Duodenal mucosa (tissue), 2 donors: Measurements from ENCODE around the gene ADAMTS17.

Experiments used
- H3K27ac ChIP-seq: one replicate; pipeline ENCODE4 v1.7.0; 2013; ENCODE audit warnings: low read depth, low read length
- H3K27me3 ChIP-seq, 2 donors: one replicate each; pipeline ENCODE4 v1.7.0; 2013; ENCODE audit warnings: low read length in 2 of 2, control low read depth in 1 of 2; ENCODE audit not compliant: insufficient read depth in 2 of 2, control insufficient read depth in 1 of 2
- H3K36me3 ChIP-seq, 2 donors: one replicate each; pipeline ENCODE4 v1.7.0; 2013; ENCODE audit warnings: low read length in 2 of 2, control low read depth in 1 of 2; ENCODE audit not compliant: insufficient read depth in 2 of 2, control insufficient read depth in 1 of 2
- H3K4me1 ChIP-seq, 2 donors: one replicate each; pipeline ENCODE4 v1.7.0; 2013; ENCODE audit warnings: low read length in 2 of 2, control low read depth in 1 of 2; ENCODE audit not compliant: insufficient read depth in 2 of 2, control insufficient read depth in 1 of 2
- H3K4me3 ChIP-seq, 2 donors: one replicate each; pipeline ENCODE4 v1.7.0; 2013; ENCODE audit warnings: low read length in 2 of 2, low read depth in 1 of 2
- H3K9ac ChIP-seq, 2 donors: one replicate each; pipeline ENCODE4 v1.7.0; 2013; ENCODE audit warnings: low read length in 2 of 2, low read depth in 1 of 2
- H3K9me3 ChIP-seq, 2 donors: one replicate each; pipeline ENCODE4 v1.7.0; 2013; ENCODE audit warnings: low read length in 2 of 2, control low read depth in 1 of 2; ENCODE audit not compliant: control insufficient read depth in 1 of 2

Gene ADAMTS17

GRCh38 chr15:100107151-100107550 lies 234.6 kb downstream of the ADAMTS17 start:
- Histone ChIP-seq H3K27me3 (no peaks in the 10 kb centered on the region), H3K36me3 (no peaks in the 10 kb centered on the region), H3K4me3 (no peak overlapping the region), H3K27ac (no peak overlapping the region), H3K9ac (no peak overlapping the region), H3K9me3 (no peaks in the 10 kb centered on the region), H3K4me1 (peaks cover 11 to 13% of the 10 kb centered on the region in 2 donors)

- no peak overlapping the region for H3K9ac ChIP-seq
- no peak overlapping the region for H3K27ac ChIP-seq
- H3K9me3 ChIP-seq, result no peaks in the 10 kb centered on the region
- peaks cover 9 to 11% of the 10 kb centered on the region in 2 donors for H3K4me1 ChIP-seq
- H3K27me3 ChIP-seq, result no peaks in the 10 kb centered on the region
- H3K36me3 ChIP-seq, result no peaks in the 10 kb centered on the region
- H3K4me3 ChIP-seq, result no peak overlapping the region
Observed at GRCh38 chr15:100106732-100107131, 235.0 kb downstream of the ADAMTS17 start.

- Histone ChIP-seq H3K27ac (no peak overlapping the region), H3K9me3 (no peaks in the 10 kb centered on the region), H3K27me3 (no peaks in the 10 kb centered on the region), H3K4me3 (no peak overlapping the region), H3K9ac (no peak overlapping the region), H3K36me3 (no peaks in the 10 kb centered on the region), H3K4me1 (peaks cover 0 to 4% of the 10 kb centered on the region in 2 donors)
Observed at GRCh38 chr15:100105101-100105500, 236.7 kb downstream of the ADAMTS17 start.

- Histone ChIP-seq H3K4me3 (no peak overlapping the region), H3K36me3 (no peaks in the 10 kb centered on the region), H3K9ac (no peak overlapping the region), H3K4me1 (peaks cover 0 to 4% of the 10 kb centered on the region in 2 donors), H3K27ac (no peak overlapping the region), H3K27me3 (no peaks in the 10 kb centered on the region), H3K9me3 (no peaks in the 10 kb centered on the region)
Observed at GRCh38 chr15:100104245-100104644, 237.5 kb downstream of the ADAMTS17 start.

- peaks cover 0 to 4% of the 10 kb centered on the region in 2 donors for H3K4me1 ChIP-seq
- no peaks in the 10 kb centered on the region for H3K9me3 ChIP-seq
- H3K4me3 ChIP-seq, result no peak overlapping the region
- H3K36me3 ChIP-seq, result no peaks in the 10 kb centered on the region
- no peaks in the 10 kb centered on the region for H3K27me3 ChIP-seq
- H3K9ac ChIP-seq, result no peak overlapping the region
- H3K27ac ChIP-seq, result no peak overlapping the region
Observed at GRCh38 chr15:100103828-100104227, 237.9 kb downstream of the ADAMTS17 start.

- Histone ChIP-seq H3K27ac (no peak overlapping the region), H3K9me3 (no peaks in the 10 kb centered on the region), H3K27me3 (no peaks in the 10 kb centered on the region), H3K9ac (no peak overlapping the region), H3K4me3 (no peak overlapping the region), H3K4me1 (peaks cover 0 to 4% of the 10 kb centered on the region in 2 donors), H3K36me3 (no peaks in the 10 kb centered on the region)
Observed at GRCh38 chr15:100101426-100102089, 240.2 kb downstream of the ADAMTS17 start.

- H3K36me3 ChIP-seq, result no peaks in the 10 kb centered on the region
- no peaks in the 10 kb centered on the region for H3K27me3 ChIP-seq
- no peak overlapping the region for H3K9ac ChIP-seq
- peaks cover 0 to 4% of the 10 kb centered on the region in 2 donors for H3K4me1 ChIP-seq
- no peaks in the 10 kb centered on the region for H3K9me3 ChIP-seq
- no peak overlapping the region for H3K27ac ChIP-seq
- H3K4me3 ChIP-seq, result no peak overlapping the region
Observed at GRCh38 chr15:100100926-100101325, 240.8 kb downstream of the ADAMTS17 start.

GRCh38 chr15:100099976-100100375 lies 241.8 kb downstream of the ADAMTS17 start:
- Histone ChIP-seq H3K9me3 (no peaks in the 10 kb centered on the region), H3K36me3 (no peaks in the 10 kb centered on the region), H3K4me3 (no peak overlapping the region), H3K27ac (no peak overlapping the region), H3K9ac (no peak overlapping the region), H3K4me1 (peaks cover 0 to 4% of the 10 kb centered on the region in 2 donors), H3K27me3 (no peaks in the 10 kb centered on the region)

GRCh38 chr15:100098705-100099104 lies 243.1 kb downstream of the ADAMTS17 start:
- no peaks in the 10 kb centered on the region for H3K27me3 ChIP-seq
- H3K9me3 ChIP-seq, result no peaks in the 10 kb centered on the region
- H3K9ac ChIP-seq, result no peak overlapping the region
- no peak overlapping the region for H3K27ac ChIP-seq
- H3K36me3 ChIP-seq, result no peaks in the 10 kb centered on the region
- no peak overlapping the region for H3K4me3 ChIP-seq
- peaks cover 0 to 4% of the 10 kb centered on the region in 2 donors for H3K4me1 ChIP-seq

- Histone ChIP-seq H3K27me3 (no peaks in the 10 kb centered on the region), H3K9me3 (no peaks in the 10 kb centered on the region), H3K4me1 (no peaks in the 10 kb centered on the region), H3K4me3 (no peak overlapping the region), H3K27ac (no peak overlapping the region), H3K36me3 (no peaks in the 10 kb centered on the region), H3K9ac (no peak overlapping the region)
Observed at GRCh38 chr15:100097342-100098127, 244.2 kb downstream of the ADAMTS17 start.
